Smooth muscle cell (in vitro differentiated cells): Measurements from ENCODE around the gene CD34. TPM values are rescaled to one million over a fixed set of nuclear protein-coding genes. Genes with fewer than 3 reads are reported as not detected.

Source experiments
- DNase-seq: peaks from one replicate; lab custom pipeline; 2025; ENCODE audit not compliant: unreplicated experiment; lab: John Stamatoyannopoulos, UW
- H2AFZ ChIP-seq: fragments of 200-600 bp; sonication (generic); 2 replicates; pipeline ENCODE4 v1.6.0; 2016; ENCODE audit warnings: antibody characterized with exemption, low read depth, mild to moderate bottlenecking
- H3F3A ChIP-seq: fragments of 200-600 bp; sonication (generic); 2 replicates; pipeline ENCODE4 v1.6.0; 2017; ENCODE audit warnings: antibody characterized with exemption, low read depth
- H3K27ac ChIP-seq: fragments of 200-600 bp; sonication (generic); 2 replicates; pipeline ENCODE4 v1.5.1; 2016; ENCODE audit warnings: low read depth, mild to moderate bottlenecking
- H3K27me3 ChIP-seq: fragments of 200-600 bp; sonication (generic); 2 replicates; pipeline ENCODE4 v1.6.1; 2016; ENCODE audit warnings: low read depth, mild to moderate bottlenecking
- H3K36me3 ChIP-seq: fragments of 200-600 bp; sonication (generic); 2 replicates; pipeline ENCODE4 v1.5.1; 2016; ENCODE audit warnings: low read depth
- H3K4me1 ChIP-seq: fragments of 200-600 bp; sonication (generic); 2 replicates; pipeline ENCODE4 v1.5.1; 2016; ENCODE audit warnings: low read depth
- H3K4me2 ChIP-seq: fragments of 200-600 bp; sonication (generic); 2 replicates; pipeline ENCODE4 v1.6.0; 2016; ENCODE audit warnings: mild to moderate bottlenecking
- H3K4me3 ChIP-seq: fragments of 200-600 bp; sonication (generic); 2 replicates; pipeline ENCODE4 v1.5.1; 2016; ENCODE audit warnings: mild to moderate bottlenecking
- H3K79me2 ChIP-seq: fragments of 200-600 bp; sonication (generic); 2 replicates; pipeline ENCODE4 v1.6.0; 2016; ENCODE audit warnings: low read depth, mild to moderate bottlenecking
- H3K9ac ChIP-seq: fragments of 200-600 bp; sonication (generic); 2 replicates; pipeline ENCODE4 v1.6.0; 2016; ENCODE audit warnings: low read depth
- H3K9me3 ChIP-seq: fragments of 200-600 bp; sonication (generic); replicated peaks from 2 replicates; pipeline ENCODE4 v1.5.1; 2016; ENCODE audit warnings: low read depth
- H4K20me1 ChIP-seq: fragments of 200-600 bp; sonication (generic); 2 replicates; pipeline ENCODE4 v1.6.0; 2016; ENCODE audit warnings: low read depth
- CTCF ChIP-seq: fragments of 200-600 bp; sonication (generic); IDR thresholded peaks from 2 replicates; pipeline ENCODE4 v1.5.1; 2017; ENCODE audit warnings: borderline replicate concordance, mild to moderate bottlenecking, antibody characterized with exemption; ENCODE audit not compliant: insufficient read depth, poor library complexity, severe bottlenecking
- WGBS: methylation state at CpG from one replicate; pipeline ENCODE4 v1.1.7; 2016; ENCODE audit warnings: low lambda C conversion rate; 5-methylcytosine and 5-hydroxymethylcytosine counted together
- polyA plus RNA-seq: library from polyadenylated mRNA; unstranded; fragments of >200 nt; fragmentation: Nextera tagmentation; extraction: Ambion mirVana; gene quantifications from 2 replicates; pipeline ENCODE4 v1.2.1, GENCODE V29; 2016
- total RNA-seq: library from RNA; depleted of rRNA; stranded (reverse); fragments of >200 nt; gene quantifications from 2 replicates; pipeline ENCODE4 v1.2.3, GENCODE V29; 2014

CD34 gene
- total and polyA plus RNA-seq, 2 experiments from 2014 or later, result not detected

DNA sequence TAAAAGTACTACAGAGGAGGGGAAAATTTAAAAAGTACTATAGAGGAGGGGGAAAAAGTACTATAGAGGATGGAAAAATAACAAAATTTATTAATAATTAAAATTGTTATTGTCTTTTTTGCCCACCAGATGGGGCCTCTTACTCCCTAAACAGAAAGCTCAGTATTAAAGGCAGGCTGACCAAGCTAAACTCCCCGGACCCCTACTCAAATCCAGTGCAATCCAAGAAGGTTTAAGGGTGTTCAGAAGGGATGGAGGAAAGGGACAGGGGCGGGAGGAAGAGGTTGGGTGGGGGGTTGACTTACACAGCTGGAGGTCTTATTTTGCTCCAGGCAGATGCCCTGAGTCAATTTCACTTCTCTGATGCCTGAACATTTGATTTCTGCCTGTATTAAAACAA, 13.7 kb downstream of the CD34 start:
- no peak for DNase-seq
- H2AFZ ChIP-seq, result no peak overlapping the region
- H3K27me3 ChIP-seq, result peaks cover 12% of the 10 kb centered on the region
- 62% methylated on average over 2 of the region's 2 CpGs for WGBS
- H3K27ac ChIP-seq, result no peak overlapping the region
- no peaks in the 10 kb centered on the region for H4K20me1 ChIP-seq
- H3K36me3 ChIP-seq, result no peaks in the 10 kb centered on the region
- no peaks in the 10 kb centered on the region for H3K9me3 ChIP-seq
- no peaks in the 10 kb centered on the region for H3K4me1 ChIP-seq
- H3K4me2 ChIP-seq, result no peak overlapping the region
- H3K9ac ChIP-seq, result no peak overlapping the region
- peak; percentile 33 for TF ChIP-seq CTCF
- no peak overlapping the region for H3K4me3 ChIP-seq
- no peaks in the 10 kb centered on the region for H3F3A ChIP-seq
- no peaks in the 10 kb centered on the region for H3K79me2 ChIP-seq

GRCh38 chr1:207896547-207896946, 14.4 kb downstream of the CD34 start:
- no peak overlapping the region for H2AFZ ChIP-seq
- H3K27ac ChIP-seq, result no peak overlapping the region
- no peaks in the 10 kb centered on the region for H3K4me1 ChIP-seq
- H3K4me3 ChIP-seq, result no peak overlapping the region
- no peaks in the 10 kb centered on the region for H4K20me1 ChIP-seq
- no peak for TF ChIP-seq CTCF
- H3K4me2 ChIP-seq, result no peak overlapping the region
- peaks cover 12% of the 10 kb centered on the region for H3K27me3 ChIP-seq
- H3K36me3 ChIP-seq, result no peaks in the 10 kb centered on the region
- no peak for DNase-seq
- no peak overlapping the region for H3K9ac ChIP-seq
- no peaks in the 10 kb centered on the region for H3K9me3 ChIP-seq
- no peaks in the 10 kb centered on the region for H3K79me2 ChIP-seq
- no peaks in the 10 kb centered on the region for H3F3A ChIP-seq

GRCh38 chr1:207894704-207895103, 16.2 kb downstream of the CD34 start:
- WGBS, result 97% methylated on average over 2 of the region's 2 CpGs
- TF ChIP-seq CTCF, result no peak
- no peak for DNase-seq

DNA sequence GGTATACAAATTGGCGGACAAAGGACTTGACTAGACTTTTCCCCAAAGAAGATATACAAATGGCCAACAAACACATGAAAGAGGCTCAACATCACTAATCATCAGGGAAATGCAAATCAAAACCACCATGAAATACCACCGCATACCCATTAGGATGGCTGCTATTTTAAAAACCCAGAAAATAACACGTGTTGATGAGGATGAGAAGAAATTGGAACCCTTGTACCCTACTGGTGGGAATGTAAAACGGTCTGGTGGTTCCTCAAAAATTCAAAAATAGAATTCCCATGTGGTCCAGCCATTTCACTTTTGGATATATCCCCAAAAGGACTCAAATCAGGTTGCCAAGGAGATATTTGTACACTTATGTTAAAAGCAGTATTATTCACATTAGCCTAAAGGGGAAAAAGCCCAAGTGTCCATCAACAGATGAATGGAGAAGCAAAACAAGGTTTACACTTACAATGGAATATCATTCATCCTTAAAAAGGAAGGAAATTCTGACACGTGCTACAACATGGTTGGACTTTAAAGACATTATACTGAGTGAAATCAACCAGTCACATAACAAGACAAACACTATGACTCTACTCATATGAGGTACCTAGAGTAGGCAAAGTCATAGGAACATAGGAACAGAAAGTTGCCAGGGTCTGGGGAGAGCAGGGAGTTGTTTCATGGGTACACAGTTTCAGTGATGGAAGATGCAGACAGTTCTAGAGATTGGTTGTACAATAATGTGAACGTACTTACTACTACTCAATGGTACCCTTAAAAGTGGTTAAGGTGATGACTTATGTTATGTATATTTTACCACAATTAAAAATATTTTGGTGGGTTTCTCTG, 17.0 kb downstream of the CD34 start:
- no peak for DNase-seq
- no peak for TF ChIP-seq CTCF
- no peak overlapping the region for H3K4me3 ChIP-seq
- H3K27me3 ChIP-seq, result peaks cover 12% of the 10 kb centered on the region
- no peaks in the 10 kb centered on the region for H3K9me3 ChIP-seq
- no peaks in the 10 kb centered on the region for H3K79me2 ChIP-seq
- no peaks in the 10 kb centered on the region for H3F3A ChIP-seq
- no peak overlapping the region for H2AFZ ChIP-seq
- no peak overlapping the region for H3K9ac ChIP-seq
- H3K36me3 ChIP-seq, result no peaks in the 10 kb centered on the region
- 72% methylated on average over 6 of the region's 6 CpGs for WGBS
- H4K20me1 ChIP-seq, result no peaks in the 10 kb centered on the region
- H3K4me2 ChIP-seq, result no peak overlapping the region
- no peaks in the 10 kb centered on the region for H3K4me1 ChIP-seq
- no peak overlapping the region for H3K27ac ChIP-seq

More at GRCh38 chr1:207894704-207895103, 16.2 kb downstream of the CD34 start:
- no peaks in the 10 kb centered on the region for H4K20me1 ChIP-seq
- H3K4me1 ChIP-seq, result no peaks in the 10 kb centered on the region
- H3K27ac ChIP-seq, result no peak overlapping the region
- H3K9ac ChIP-seq, result no peak overlapping the region
- no peak overlapping the region for H3K4me3 ChIP-seq
- no peaks in the 10 kb centered on the region for H3K36me3 ChIP-seq
- H2AFZ ChIP-seq, result no peak overlapping the region
- no peaks in the 10 kb centered on the region for H3F3A ChIP-seq
- no peaks in the 10 kb centered on the region for H3K9me3 ChIP-seq
- no peaks in the 10 kb centered on the region for H3K79me2 ChIP-seq
- H3K27me3 ChIP-seq, result peaks cover 12% of the 10 kb centered on the region
- no peak overlapping the region for H3K4me2 ChIP-seq
